Superior temporal gyrus (tissue), 1 donor: Measurements from ENCODE around the gene IQGAP2.

Experiments
- DNase-seq: peaks from one replicate; pipeline ENCODE4 v3.0.0-alpha.2; 2016; ENCODE audit errors: extremely low spot score

The IQGAP2 gene

DNA sequence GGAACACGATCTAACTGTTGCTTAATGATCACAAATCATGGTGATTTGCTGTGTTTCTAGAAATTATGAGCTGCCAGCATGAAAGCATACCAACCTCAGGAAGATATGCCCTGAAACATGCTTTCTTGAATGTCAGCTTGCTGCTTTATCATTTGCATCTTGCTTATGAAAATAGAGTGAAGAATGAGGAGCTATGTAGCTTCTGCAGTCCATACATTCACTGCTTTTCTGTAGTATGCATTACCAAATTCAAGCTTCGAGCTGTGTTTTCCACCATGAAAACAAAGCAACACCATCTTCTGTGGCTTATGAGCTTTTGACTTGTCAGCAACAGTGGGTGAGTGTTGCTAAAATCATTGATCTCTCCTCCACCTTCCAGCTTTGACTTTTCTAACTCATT, 203.6 kb downstream of the IQGAP2 start:
- DNase-seq: no peak

DNA sequence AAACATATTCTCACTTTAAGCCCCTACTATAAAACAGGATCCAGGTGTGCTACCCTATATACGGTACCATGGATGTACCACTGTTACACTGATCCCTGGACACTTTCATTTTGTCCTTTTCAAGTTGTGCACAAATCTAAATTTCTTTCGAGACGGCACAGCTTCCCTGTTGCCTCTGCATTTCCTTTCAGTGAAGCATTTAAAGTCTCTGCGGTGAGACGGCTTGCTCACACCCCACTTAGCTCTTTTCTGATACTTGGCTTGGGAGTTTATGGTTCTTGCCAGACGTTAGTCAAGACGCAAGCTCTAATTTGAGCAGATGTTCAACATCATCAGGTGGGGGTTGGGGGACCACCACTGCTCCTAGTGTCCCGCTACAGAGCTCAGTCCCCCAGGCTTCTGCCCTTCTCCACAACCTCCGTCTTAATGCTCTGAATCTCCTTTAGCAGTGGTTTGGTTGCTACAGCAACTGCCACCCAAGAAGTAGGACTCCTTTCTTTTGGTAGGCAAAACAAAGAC, 204.3 kb downstream of the IQGAP2 start:
- DNase-seq: no peak

DNA sequence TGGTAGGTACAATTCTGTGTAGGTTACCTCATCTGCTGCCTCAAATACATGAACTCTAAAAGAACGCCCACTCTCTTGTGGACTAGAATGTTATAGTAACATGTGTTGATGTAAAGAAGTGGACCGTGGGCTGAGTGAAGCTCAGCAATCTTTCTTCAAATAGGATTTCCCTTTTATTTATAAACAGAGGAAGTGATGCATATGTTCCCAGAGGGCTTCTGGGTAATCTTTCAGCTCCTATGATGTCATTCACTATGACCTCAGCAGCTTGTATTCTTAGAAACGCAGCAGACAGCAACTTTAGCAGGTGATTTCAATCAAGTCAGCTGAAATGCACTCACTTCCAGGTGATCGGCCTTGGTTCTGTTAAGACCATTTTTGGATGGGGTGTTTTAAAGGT, 205.7 kb downstream of the IQGAP2 start:
- DNase-seq: no peak

DNA sequence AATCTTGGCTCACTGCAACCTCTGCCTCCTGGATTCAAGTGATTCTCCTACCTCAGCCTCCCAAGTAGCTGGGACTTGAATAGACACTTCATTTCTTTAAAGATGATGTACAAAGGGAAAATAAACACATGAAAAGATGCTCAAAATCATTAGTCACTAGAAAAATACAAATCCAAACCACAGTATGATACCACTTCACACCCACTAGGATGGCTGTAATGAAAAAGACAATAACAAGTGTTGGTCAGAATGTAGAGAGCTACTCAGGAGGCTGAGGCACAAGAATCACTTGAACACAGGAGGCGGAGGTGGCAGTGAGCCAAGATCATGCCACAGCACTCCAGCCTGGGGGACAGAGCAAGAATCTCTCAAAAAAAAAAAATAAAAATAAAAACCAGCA, 207.1 kb downstream of the IQGAP2 start:
- DNase-seq: no peak

DNA sequence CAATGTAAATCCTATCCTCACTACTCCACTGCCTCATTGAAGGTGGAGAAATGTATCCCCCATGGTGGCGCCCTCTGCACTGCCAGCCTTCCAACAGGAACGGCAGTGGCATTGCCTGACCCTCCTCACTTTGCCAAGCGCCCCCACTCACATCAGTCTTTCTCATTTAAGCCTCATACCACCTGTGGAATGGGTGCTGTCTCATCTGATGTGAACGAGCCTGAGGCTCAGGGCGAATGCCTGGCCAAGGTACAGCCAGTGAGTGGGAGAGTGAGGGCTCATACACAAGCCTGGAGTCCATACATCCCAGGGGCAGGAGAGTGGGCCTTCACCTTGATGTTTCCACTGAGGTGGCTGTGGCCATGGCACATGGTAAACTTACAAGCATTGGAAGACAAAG, 209.9 kb downstream of the IQGAP2 start:
- DNase-seq: no peak

DNA sequence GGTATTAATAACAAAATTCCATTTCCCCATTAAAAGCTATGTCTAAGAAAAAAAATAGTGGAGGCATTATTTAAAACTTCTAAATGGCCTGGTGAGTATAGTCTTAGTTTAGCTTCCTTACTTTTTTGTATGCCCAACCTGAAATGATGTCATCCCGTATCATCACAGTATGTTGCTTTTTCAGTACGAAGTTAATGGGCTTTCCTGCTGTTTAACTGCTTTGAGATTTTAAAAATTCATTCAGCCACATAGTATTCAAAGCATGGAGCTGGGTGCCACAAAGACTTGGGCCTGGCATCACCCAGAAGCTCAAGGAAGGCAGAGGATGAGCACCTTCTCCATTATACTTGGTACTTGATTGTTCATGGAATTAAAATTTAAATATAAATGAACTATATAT, 212.7 kb downstream of the IQGAP2 start:
- DNase-seq: no peak

DNA sequence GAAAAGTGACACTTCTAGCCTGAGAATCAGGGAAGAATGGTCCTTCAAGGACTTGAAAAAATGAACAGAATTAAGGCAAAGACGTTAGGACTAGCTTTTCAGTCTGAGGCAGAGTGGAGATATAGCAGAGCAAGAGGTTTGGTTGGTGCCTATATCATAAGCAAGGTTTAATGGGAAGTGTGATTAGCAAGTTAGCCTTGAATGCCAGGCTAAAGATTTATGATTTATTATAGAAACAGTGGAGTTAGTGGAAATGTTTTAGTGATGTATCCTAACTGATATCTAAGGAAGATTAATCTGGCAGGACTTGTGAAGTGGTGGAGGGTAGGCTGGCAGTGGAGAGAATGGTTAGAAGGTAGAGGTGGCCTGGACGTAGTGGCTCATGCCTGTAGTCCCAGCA, 213.1 kb downstream of the IQGAP2 start:
- DNase-seq: no peak

DNA sequence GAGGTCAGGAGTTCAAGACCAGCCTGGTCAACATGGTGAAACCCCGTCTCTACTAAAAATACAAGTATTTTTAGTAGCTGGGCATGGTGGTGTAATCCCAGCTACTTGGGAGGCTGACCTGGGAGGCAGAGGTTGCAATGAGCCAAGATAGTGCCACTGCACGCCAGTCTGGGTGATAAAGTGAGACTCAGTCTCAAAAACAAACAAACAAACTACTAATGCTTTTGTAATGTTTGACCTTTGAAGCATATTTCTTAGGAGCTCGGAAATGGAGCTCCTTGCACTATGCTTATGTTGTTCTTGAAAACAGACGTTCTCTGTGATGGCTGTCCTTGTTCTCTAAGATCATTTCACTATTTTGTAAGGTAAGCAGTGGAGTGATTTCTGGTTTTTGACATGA, 214.1 kb downstream of the IQGAP2 start:
- DNase-seq: no peak

DNA sequence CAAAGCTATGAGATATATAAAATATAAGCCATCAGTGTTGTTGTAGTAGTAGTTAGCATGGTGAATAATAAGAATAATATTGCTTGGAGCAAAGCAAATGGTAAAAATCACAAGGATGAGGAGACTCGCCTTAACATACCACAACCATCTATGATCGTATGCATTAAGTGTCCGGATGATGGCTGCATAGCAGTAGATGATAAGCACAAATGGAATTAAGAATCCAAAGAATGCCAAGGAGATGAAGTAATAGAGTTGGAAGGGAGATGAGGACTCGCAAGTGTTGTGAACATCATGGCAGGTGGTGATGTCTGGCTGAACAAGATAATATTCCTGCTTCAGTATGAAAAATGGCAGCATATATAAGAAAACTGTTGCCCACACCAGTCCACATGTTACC, 214.6 kb downstream of the IQGAP2 start:
- DNase-seq: no peak

DNA sequence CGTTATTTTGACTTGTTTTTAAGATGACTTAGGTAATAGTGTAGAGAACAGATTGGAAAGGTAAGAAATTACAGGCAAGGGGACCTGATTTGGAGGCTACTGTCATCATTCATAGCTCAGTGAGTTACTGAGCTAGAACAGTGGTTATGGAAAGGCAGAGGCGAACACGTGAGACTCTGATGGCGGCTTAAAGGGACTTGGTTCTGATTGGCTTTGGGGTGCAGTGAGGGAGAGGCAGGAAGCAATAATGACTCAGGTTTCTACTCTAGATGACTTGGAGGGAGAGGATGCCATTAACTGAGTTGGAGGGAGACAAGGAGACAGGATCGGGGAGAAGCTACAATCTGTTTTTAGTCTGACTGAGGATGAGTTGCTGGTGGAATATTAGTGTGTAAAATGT, 217.1 kb downstream of the IQGAP2 start:
- no peak for DNase-seq

DNA sequence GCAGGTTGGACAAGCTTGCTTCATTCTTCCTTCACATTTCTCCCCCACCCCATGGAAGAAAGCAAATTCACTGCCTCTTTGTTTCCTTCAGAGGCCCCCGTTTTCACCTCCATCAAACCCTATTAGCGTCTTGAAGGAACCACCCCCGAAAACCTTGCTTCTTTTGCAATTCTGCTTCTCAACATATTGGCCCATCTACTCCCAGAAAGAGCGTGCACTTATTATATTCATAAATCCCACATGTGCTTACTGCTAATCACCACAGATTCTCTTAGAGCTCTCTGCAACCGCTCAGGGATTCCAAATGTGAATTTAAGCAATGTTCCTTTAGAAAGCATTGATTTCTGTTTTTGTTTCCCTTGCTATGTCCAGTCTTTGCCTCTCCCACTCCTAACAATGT, 219.0 kb downstream of the IQGAP2 start:
- DNase-seq: no peak

DNA sequence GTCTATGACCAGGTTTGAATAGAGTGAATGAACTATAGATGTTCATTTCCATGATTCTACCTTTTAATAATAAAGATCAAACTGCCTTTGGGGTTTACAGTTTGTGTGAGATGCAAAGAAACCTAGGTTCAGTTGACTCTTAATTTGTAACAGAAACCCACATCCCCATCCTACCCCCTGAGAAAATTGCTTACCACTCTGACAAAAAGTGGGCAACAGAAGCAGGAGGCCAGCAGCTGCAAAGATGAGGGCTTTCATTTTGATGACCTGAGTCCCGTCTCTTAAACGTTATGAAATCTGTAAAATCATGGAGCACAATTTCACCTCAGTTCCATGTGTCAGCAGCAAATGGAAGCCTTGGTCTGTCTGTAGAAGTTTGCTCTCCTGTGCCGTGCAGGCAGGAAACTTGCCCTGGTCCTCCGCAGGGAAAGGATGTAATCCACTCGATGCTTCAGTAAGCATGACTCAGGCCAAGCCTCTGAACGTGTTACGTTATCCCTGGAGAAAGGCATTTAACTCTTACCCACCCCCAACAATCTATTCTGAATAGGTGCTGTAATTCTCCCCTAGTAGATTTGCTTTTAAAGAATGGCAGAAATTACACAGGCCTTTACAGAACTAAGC, 220.0 kb downstream of the IQGAP2 start, which contains the start of gene F2RL2:
Gene F2RL2, minus strand, starts transcription at position 431 of the 624 bp plus-strand sequence. Its CDS starts 173 bp downstream, at position 258.
- no peak for DNase-seq

DNA sequence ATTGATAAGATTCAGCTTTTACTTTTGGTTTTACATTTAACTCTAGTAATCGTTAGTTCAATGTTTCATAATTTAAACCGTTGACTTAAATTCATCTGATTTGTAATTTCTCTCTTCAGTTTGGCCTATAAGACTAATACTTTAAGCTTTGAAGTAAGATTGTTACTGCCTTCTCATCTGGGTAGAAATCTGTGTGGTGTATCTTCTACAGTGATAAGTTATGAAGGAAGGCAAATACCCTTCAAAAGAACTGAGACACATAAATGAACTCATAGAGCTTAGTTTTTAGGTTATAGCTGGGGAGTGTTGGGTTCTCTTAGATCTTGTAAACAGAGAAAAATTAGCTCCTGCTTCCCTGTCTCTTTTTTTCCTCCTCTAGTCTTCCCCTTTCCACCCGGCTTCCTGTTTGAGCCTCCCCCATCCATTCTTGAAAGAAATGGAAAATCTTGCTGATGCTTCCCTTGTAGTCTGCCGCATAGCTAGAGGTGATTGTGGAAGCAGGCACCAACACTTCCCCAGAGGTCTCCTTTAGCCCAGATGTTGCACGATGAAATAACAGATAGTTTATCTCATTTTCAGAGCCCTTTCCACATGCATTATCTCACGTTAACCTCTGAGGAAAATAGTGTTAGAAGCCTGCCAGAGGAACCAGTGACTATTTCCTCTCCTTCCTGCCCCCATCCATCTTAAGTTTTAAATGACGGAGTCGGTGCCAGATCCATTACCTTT, 222.2 kb downstream of the IQGAP2 start:
- no peak for DNase-seq

DNA sequence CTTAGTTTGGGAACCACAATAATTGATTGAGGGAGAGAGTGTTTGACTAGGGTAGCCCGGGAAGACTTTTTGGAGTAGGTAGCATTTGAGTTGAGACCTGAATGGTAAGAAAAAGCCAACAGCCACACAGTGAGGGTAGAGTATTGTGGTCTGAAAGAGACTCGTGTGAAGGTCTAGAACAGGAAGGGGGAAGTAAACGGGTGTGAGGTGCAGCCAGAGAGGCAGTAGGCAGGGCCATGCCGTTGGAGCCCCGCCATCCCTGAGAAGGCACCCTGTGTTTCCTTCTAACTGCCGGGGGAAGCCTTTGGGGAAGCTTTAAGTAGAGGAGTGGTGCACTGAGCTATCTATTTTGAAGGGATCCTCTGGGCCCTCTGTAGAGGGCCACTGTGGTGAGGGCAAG, 223.7 kb downstream of the IQGAP2 start:
- no peak for DNase-seq

DNA sequence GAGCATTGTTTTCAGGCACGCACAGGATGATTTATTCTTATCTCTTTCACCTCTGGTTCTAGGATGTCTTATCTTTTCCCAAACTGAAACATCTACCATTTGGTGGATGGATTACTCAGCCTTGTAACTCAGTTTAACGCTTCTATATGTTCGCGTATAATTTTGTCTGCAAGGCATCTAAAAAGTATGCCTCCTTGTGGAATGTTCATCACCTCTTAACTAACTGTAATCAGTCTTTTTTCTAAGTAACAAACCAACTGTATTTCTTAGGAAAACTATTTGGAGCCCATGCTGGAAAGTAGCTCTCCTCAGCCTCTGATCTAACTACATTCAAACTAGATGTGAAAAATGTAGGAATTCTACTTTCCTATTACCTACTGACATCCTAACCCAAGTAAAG, 231.6 kb downstream of the IQGAP2 start:
- DNase-seq: no peak

DNA sequence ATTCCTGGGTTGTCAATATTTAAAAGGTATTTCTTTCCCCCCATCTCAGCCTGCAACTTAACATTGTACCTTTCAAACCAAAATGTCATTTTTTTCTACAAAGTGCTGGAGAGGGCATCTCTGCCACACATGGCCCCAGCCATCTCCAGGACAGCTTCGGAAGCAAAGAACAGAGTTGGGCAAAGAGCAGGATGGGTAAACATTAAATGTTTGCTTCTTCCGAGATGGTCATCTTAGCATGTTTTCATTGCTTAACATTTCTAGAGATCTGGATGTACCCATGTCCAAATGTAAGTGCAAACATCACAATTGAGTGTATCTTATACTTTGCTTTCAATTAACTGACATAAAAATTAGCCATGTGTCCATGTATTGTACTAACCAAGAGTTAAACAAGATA, 234.4 kb downstream of the IQGAP2 start:
- DNase-seq: no peak

DNA sequence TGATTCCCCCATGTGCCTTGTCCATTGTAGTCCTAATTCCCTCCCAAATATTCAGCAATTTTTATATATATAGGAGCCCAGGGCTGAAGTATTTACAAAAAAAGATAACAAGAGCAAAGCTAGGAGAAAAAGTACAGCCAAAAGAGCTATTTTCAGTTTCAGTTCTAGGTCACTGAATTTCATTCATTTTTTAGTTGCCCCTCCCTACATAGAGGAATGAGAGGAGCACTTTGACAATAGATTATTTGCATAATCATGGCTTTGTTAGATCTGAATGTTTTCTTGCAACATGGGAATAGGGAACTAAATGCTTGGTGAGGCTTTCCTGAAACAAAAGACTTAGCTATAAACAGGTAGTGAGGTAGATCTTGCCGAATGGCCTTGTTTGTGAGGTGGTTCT, 235.4 kb downstream of the IQGAP2 start:
- DNase-seq: no peak

DNA sequence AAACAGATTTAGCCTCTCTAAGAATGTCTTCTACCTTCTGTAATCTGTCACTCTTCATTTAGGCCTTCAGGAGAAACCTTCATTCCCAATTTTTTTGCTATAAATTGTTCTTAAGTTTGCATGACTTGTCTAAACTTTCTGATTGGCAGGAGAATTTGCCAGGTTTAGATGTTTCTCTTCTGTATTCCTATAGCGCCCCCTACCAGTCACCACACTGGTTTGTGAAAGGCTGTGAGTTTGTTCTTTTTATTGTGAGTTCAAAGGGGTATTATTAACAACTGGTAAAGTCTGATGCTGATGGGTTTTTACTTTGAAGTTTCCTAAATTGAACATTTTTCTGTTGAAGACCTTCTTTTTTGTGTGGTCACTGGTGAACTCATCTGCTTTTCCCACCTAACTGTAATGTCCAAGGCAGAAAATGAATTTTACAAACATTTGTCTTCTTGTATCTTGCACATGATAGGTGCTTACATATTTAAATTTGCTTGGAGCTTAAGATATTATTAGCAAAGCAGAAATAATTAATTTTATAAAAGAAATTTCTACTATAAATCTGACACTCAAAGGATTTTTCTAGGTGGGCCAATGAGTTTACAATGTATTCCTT, 238.5 kb downstream of the IQGAP2 start:
- peak; percentile 71 for DNase-seq

DNA sequence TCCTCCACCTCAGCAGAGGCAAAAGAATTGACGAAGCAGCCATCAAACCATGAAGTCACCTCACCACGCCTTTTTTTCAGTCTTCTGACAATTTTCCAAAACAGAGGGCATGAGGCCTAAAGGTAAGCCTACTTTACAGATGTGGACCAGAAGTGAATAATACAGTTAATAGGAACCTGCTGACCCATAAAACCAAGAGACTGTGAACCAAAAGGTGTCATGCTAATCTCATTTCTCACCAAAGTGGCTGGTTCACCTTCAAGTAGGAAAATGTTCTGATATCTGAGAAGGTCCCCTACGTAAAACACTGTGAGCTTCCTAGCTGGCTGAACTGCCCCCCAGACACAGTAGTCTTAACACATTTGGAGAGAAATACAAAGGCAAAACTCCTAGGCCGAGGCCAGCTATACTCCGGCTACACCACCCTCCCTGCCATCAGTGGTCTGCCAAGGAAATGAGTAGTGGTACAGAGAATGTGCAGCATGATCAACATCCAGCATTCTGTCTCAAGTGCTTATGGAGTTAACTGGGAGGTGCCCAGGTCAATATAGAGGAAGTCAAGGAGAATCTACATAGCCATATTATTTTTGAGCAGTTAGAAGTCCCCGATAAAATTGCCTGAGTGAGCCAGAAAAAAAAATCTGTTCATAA, 239.4 kb downstream of the IQGAP2 start:
- DNase-seq: no peak

DNA sequence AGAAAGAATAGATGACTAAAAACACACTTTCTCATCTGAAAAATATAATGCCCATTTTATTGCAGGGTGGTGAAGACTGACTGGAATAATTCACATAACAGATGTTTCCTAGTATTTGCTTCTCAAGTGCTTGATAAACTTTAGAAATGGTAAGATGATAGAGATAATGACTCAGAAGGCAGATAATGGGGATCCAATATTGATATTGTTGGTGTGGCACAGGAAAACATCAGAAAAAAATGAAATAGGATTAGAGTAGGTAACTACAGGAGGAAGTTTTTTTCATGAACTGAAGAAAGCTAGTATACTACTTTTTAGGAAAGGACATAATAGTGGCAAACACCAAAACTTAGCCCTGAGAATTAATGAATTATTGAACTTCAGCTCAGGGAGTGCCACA, 240.3 kb downstream of the IQGAP2 start:
- no peak for DNase-seq

DNA sequence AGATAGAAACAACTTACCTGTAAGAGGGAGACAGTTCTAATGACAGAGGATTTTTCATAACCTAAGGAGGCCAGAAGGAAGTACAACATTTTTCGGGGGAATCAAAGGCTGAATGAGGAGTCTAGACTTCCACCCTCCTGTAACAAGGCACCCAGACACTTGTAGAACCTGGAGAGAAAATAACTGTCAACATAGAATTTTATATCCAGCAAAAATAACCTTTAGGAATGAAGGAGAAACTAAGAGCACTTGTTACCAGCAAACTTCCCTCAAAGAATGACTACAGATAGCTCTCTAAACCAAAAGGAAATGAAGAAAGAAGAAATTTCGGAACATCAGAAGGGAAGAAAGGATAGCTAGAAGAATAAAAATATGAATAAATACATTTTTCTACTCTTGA, 246.1 kb downstream of the IQGAP2 start:
- no peak for DNase-seq

DNA sequence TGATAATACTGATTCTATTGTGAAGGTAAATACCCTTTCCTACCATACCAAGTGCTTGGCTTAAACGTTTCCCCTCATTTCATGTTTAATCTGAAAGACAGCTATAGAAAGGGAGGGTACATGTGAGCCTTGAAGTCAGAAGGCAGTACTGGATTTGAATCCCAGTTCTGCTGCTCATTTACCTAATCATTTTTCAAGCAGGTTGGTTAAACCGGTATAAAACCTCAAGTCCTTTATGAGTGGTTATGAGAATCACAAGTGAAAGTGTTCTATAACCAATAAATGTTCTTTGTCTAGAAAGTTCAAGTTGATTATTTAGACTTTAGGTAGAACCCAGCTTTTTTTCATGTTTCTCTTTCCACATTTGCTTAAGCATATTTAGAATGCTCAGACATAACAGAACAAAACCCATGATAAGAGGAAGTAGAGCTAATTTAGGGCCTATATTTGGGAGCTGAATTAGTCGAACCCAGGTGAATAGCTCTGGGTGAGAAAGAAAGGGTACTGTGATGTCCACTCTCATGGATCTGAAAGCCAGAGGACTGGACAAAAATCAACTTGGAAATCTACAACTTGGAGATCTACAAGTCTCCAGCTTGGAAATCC, 249.8 kb downstream of the IQGAP2 start:
- DNase-seq: no peak
